SHP77 (cell line): Measurements from ENCODE around the gene HCRT.
"Not testable (repeated sequence)": the region's sequence is repeated elsewhere in the genome, so short reads cannot be mapped to it uniquely, and the experiment has no call there.

Experiments
- DNase-seq, 2 experiments: peaks; one replicate each; lab custom pipeline; 2025; lab: John Stamatoyannopoulos, UW

Gene HCRT

GRCh38 chr17:42184713-42185620, at the start of gene HCRT:
Gene HCRT (minus strand): TSS chr17:42185452. CDS start chr17:42185365, 87 bp downstream.
- peak; percentile 34 to 37 for DNase-seq

- no peak for DNase-seq
Measured at GRCh38 chr17:42233994-42234393, 48.7 kb upstream of the HCRT start.

GRCh38 chr17:42233156-42233555, 47.9 kb upstream of the HCRT start:
- DNase-seq: no peak

GRCh38 chr17:42230225-42230624, 45.0 kb upstream of the HCRT start:
- no peak for DNase-seq

- DNase-seq: no peak
Measured at GRCh38 chr17:42227849-42228700, 42.8 kb upstream of the HCRT start.

GRCh38 chr17:42225646-42226045, 40.4 kb upstream of the HCRT start:
- no peak for DNase-seq

- DNase-seq: no peak
Measured at GRCh38 chr17:42224651-42225050, 39.4 kb upstream of the HCRT start.

- peak; percentile 19 to 41 for DNase-seq
Measured at GRCh38 chr17:42221886-42222745, 36.9 kb upstream of the HCRT start.

- DNase-seq: not testable (repeated sequence)
Measured at GRCh38 chr17:42219280-42219679, 34.0 kb upstream of the HCRT start.

- DNase-seq: no peak
Measured at GRCh38 chr17:42214156-42214555, 28.9 kb upstream of the HCRT start.

- no peak for DNase-seq
Measured at GRCh38 chr17:42212382-42212781, 27.1 kb upstream of the HCRT start.

- not testable (repeated sequence) for DNase-seq
Measured at GRCh38 chr17:42211921-42212341, 26.7 kb upstream of the HCRT start.

- DNase-seq: no peak
Measured at GRCh38 chr17:42210046-42210445, 24.8 kb upstream of the HCRT start.

- DNase-seq: not testable (repeated sequence)
Measured at GRCh38 chr17:42206153-42206612, 20.9 kb upstream of the HCRT start.

- no peak for DNase-seq
Measured at GRCh38 chr17:42203354-42203753, 18.1 kb upstream of the HCRT start.

GRCh38 chr17:42202696-42203095, 17.4 kb upstream of the HCRT start:
- no peak for DNase-seq

GRCh38 chr17:42202159-42202558, 16.9 kb upstream of the HCRT start:
- DNase-seq: no peak

GRCh38 chr17:42201458-42201772, 16.2 kb upstream of the HCRT start:
- no peak for DNase-seq

GRCh38 chr17:42200706-42201457, 15.6 kb upstream of the HCRT start:
- DNase-seq: no peak

GRCh38 chr17:42199416-42200011, 14.3 kb upstream of the HCRT start:
- DNase-seq: no peak

GRCh38 chr17:42198897-42199296, 13.6 kb upstream of the HCRT start:
- DNase-seq: no peak
